ENCODE measurements around the gene PNKP. TPM values are rescaled to one million over a fixed set of nuclear protein-coding genes. Genes with fewer than 3 reads are reported as not detected.

The PNKP gene
- total RNA-seq, 4 donors from 2014 or later = 33.3 to 42.3 (median 36.3) TPM

- Histone ChIP-seq H3K4me3 (no peak overlapping the region), H3K27me3 (no peaks in the 10 kb centered on the region), H3K27ac (no peak overlapping the region), H3K9me3 (no peaks in the 10 kb centered on the region), H3K36me3 (peaks cover 35 to 100% (median 62%) of the 10 kb centered on the region in 3 donors), H3K4me1 (no peaks in the 10 kb centered on the region)
- intact Hi-C loops (cut with DNase I) = no loop called here
- TF ChIP-seq POLR2A (IDR thresholded peaks at IDR 0.05) = no peak
- TF ChIP-seq CTCF (IDR thresholded peaks at IDR 0.05) = no peak
- no CpG with 5 or more reads among the region's 12 CpGs for WGBS, 2 donors
- no peak for DNase-seq
Measured at GRCh38 chr19:49835562-49835961, 31.8 kb downstream of the PNKP start.

- intact Hi-C loops (cut with DNase I) = no loop called here
Measured at GRCh38 chr19:49833599-49833998, 33.8 kb downstream of the PNKP start.

GRCh38 chr19:49832556-49832955, 34.8 kb downstream of the PNKP start:
- H3K4me3 ChIP-seq = no peak overlapping the region
- 57 to 75% methylated on average over 9 of the region's 9 CpGs for WGBS, 2 donors
- H3K9me3 ChIP-seq = no peaks in the 10 kb centered on the region
- H3K36me3 ChIP-seq = peaks cover 36 to 97% (median 69%) of the 10 kb centered on the region in 3 donors
- H3K27ac ChIP-seq = peak overlapping the region in 1 of 4 donors; percentile 39
- TF ChIP-seq POLR2A (IDR thresholded peaks at IDR 0.05) (no peak), CTCF (IDR thresholded peaks at IDR 0.05) (no peak)
- no peaks in the 10 kb centered on the region for H3K4me1 ChIP-seq
- no peak for DNase-seq
- intact Hi-C loops (cut with DNase I) = no loop called here
- no peaks in the 10 kb centered on the region for H3K27me3 ChIP-seq

More at GRCh38 chr19:49833599-49833998, 33.8 kb downstream of the PNKP start:
- no peaks in the 10 kb centered on the region for H3K4me1 ChIP-seq
- H3K4me3 ChIP-seq = no peak overlapping the region
- TF ChIP-seq CTCF (IDR thresholded peaks at IDR 0.05) (no peak), POLR2A (IDR thresholded peaks at IDR 0.05) (no peak)
- H3K36me3 ChIP-seq = peaks cover 36 to 100% (median 64%) of the 10 kb centered on the region in 3 donors
- no peaks in the 10 kb centered on the region for H3K9me3 ChIP-seq
- WGBS, 2 donors = 80 to 91% methylated on average over 1 to 4 of the region's 7 CpGs
- H3K27ac ChIP-seq = no peak overlapping the region
- H3K27me3 ChIP-seq = no peaks in the 10 kb centered on the region
- no peak for DNase-seq

- H3K4me1 ChIP-seq = no peaks in the 10 kb centered on the region
- intact Hi-C loops (cut with DNase I) = no loop called here
- no peak overlapping the region for H3K4me3 ChIP-seq
- WGBS, 2 donors = 87 to 88% methylated on average over 5 of the region's 8 CpGs
- H3K27me3 ChIP-seq = no peaks in the 10 kb centered on the region
- no peaks in the 10 kb centered on the region for H3K9me3 ChIP-seq
- H3K36me3 ChIP-seq = peaks cover 36 to 97% (median 66%) of the 10 kb centered on the region in 3 donors
- DNase-seq = no peak
- TF ChIP-seq POLR2A (IDR thresholded peaks at IDR 0.05) (no peak), CTCF (IDR thresholded peaks at IDR 0.05) (no peak)
- peak overlapping the region in 1 of 4 donors; percentile 39 for H3K27ac ChIP-seq
Measured at GRCh38 chr19:49831592-49831991, 35.8 kb downstream of the PNKP start.

GRCh38 chr19:49830766-49831165, 36.6 kb downstream of the PNKP start:
- intact Hi-C loops (cut with DNase I) = no loop called here
- H3K27ac ChIP-seq = no peak overlapping the region
- peaks cover 29 to 97% (median 59%) of the 10 kb centered on the region in 3 donors for H3K36me3 ChIP-seq
- H3K27me3 ChIP-seq = no peaks in the 10 kb centered on the region
- H3K4me1 ChIP-seq = no peaks in the 10 kb centered on the region
- no peak for DNase-seq
- no peak overlapping the region for H3K4me3 ChIP-seq
- 93% methylated on average over 3 to 5 of the region's 12 CpGs for WGBS, 2 donors
- no peaks in the 10 kb centered on the region for H3K9me3 ChIP-seq
- no peak for TF ChIP-seq CTCF (IDR thresholded peaks at IDR 0.05)
- no peak for TF ChIP-seq POLR2A (IDR thresholded peaks at IDR 0.05)

All from esophagus squamous epithelium (tissue), 5 donors.